SIG-M5 treated with dmso at 0.1 percent for 504 hours (cell line): ENCODE data around the gene MITD1.
"Not testable (repeated sequence)": the region's sequence is repeated elsewhere in the genome, so short reads cannot be mapped to it uniquely, and the experiment has no call there.

Experiments used
- DNase-seq: peaks from one replicate; lab custom pipeline; 2025; ENCODE audit not compliant: unreplicated experiment; lab: John Stamatoyannopoulos, UW

MITD1 gene

DNA sequence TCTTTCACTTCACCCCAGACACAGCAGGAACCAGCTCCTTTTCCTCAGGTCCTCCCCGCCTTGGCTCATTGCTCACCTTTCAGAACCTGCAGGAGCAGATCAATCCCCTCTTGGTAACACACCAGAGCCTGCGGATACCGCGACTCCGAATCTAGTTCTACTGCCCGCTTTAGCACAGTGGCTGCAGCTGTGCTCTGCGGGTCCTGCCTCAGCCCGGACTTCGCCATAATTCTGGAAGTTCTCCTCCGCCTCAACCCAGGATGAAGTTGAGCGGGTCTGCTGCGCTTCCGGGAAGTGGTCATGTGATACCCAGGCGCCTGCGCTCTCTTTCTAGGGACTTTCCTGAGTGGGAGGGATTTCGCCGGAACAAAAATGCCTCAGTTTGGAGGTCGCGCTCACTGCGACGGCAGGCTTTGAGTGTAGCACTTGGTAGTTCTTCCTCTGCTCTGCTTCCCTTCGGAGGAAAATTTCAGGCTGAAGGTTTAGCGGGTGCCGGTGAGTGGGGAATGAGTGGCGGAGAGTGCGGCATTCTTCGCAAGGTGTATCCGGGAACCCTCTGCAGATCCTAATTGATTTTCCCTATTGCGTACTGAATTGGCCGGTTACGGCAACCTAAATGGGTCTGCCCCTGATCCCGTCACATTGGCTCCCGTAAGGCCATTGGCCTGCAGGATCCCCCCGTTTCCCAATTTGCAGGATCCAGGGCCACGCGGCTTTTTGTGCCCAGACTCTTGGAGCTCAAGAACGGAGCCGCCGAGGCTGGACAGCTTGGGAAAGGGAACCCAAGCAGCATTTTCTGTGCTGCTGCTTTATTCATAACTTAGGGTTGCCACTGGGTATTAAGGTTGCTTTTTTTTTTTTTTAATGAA lies at the start of gene MITD1, which contains the start of gene MRPL30:
MITD1 (minus strand) TSS at position 304 of the 869 bp plus-strand sequence; CDS start at position 227, 77 bp downstream.
MRPL30 (plus strand) TSS at position 430 of the 869 bp plus-strand sequence. CDS start 5,020 bp downstream, outside the sequence.
- DNase-seq: peak; percentile 94

DNA sequence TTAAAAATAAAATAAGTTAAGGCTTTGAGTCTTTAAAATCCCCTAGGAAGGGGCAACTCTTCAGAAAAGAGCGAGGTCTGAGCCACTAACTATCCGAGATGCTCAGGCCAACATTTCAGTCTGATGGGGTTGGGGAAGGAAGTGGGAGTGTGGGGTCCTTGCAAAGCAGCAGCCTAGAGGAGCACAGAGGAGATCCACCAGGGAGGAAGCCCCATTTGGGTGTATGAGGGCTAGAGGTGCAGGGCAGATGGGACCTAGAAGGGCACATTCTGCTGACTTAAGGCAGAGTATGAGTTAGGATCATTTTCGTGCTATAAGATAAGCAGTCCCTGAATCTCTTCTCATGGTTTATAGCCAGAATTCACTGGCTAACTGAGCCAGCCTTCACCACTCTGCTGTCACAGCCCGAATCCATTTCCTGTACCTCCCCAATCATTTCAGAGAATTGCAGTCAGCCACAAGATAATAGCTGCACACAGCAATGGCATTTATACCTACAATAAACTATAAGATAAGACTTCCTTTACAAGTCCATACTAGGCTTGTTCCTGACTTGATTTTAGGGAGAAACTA lies 37.2 kb upstream of the MITD1 start:
- DNase-seq: no peak

DNA sequence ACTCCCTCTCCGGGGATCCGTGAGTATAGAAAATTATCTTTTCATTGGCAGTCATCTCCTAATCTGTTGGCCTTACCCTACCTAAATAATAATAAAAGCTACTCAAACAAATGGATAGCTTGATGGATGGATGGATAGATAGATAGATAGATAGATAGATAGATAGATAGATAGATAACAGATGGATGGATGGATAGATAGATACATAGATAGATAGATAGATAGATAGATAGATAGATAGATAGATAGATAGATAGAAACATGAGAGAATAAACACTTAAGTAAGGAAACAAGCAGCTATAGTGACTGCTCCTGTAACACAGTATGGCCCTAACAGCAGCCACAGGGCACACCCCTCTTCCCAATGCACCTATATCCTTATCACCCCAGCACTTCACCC lies 35.2 kb upstream of the MITD1 start:
- DNase-seq: no peak

DNA sequence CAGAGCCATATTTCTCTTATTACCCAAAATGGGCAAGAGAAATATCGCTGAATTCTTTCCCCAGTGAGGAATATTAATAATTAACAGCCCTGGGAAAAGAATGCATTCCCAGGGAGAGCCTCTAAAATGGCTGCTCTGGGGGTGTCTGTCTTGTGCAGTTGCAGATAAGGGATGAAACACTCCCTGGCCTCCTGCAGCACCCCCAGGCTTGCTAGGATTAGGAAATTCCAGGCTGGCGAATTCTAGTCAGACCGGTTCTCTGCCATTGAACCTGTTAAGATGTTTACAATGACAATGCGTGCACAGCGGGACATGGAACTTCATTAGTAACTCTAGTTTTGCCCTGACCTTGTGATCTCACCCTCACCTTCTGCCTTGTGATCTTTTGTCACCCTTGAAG lies 24.6 kb upstream of the MITD1 start:
- DNase-seq: no peak

DNA sequence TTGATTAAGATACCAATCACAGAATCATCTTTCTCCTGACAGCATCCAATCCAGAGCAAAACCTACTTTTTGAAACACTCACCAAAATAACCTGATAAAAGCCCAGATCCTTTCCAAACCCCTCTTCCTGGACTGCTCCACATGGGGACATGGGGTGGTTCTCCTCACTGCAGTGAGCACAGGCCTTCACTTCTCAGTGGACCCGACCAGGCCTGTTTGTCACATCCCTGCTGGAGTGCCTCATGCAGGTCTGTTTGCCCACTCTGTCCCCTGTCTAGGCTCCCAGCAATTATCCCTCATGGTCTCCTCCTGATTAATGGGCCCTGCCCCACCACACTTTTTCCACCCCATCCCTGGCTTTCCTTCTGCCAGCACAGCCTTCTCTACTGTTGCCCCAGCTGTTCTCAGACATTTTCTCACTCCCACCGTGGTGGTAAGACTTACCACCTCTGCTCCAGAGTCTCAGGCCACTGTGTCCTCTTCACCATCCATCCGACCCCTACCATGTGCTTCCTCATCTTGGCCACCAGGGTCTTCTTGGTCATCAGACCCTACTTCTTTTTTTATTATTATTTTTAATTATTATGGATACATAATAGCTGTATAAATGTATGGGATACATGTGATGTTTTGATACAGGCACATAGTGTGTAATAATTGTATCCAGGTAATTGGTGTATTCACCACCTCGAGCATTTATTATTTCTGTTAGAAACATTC lies 21.3 kb upstream of the MITD1 start:
- no peak for DNase-seq

DNA sequence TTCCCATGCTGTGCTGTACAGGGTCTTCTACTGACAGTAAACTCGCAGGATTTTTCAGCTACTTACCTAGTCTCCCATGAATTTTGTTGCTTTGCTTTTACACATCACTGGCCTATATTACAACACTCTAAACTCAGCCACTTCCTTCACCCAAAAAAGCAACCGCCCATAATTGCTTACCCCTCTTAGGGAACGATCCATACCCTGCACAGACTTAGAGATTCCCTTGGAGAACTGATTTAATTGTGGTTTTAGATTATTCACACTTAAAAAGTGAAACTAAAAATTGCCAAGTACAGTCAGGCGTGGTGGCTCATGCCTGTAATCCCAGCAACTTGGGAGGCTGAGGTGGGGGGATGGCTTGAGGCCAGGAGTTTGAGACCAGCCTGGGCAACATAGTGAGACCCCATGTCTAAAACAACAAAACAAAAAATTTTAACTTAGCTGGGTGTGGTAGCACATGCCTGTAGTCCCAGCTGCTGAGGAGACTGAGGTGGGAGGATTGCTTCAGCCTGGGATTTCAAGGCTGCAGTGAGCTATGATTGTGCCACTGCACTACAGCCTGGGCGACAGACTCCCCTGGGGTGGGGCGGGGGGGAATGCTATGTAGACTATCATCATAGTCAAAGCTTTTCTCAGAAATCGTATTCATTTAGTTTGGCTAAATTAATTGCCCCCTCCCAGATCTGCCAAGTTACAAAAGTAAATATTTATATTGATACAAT lies 19.4 kb upstream of the MITD1 start:
- DNase-seq: peak; percentile 68

DNA sequence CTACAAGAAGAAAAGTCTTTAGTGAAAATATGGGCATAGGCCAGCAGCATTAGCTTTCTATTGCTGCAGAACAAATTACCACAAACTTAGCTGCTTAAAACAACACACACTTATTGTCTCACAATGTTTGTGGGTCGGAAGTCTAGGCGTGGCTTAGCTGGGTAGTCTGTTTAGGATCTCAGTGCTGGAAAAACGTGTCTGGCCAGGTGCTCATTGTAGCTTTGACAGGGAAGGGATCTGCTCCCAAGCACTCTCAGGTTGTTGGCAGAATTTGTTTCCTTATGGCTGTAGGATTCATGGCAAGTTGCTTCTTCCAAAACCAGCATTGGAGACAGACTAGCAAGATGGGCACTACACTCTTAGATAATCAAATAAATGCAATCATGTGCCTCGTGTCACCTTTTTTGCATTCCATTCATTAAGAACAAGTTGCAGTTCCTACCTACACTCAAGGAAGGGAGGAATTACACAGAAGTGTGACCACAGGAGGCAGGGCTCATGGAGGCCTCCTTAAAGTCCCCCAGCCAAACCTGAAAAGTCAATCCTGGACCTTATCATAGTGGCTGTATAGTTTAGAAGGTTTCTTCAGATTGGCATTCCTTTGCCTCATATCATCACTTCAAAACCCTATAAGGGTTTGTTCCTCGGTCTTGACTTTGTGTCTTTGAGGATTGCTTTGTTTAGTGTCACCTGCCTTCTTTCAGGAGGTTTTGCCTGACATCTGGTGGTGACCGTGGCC lies 17.4 kb upstream of the MITD1 start:
- DNase-seq: no peak

DNA sequence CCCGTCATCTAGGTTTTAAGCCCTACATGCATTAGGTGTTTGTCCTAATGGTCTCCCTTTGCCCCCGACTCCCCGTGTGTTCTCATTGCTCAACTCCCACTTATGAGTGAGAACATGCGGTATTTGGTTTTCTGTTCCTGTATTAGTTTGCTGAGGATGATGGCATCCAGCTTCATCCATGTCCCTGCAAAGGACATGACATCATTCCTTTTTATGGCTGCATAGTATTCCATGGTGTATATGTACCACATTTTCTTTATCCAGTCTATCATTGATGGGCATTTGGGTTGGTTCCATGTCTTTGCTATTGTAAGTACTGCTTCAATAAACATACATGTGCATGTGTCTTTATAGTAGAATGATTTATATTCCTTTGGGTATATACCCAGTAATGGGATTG lies 11.5 kb upstream of the MITD1 start:
- not testable (repeated sequence) for DNase-seq

DNA sequence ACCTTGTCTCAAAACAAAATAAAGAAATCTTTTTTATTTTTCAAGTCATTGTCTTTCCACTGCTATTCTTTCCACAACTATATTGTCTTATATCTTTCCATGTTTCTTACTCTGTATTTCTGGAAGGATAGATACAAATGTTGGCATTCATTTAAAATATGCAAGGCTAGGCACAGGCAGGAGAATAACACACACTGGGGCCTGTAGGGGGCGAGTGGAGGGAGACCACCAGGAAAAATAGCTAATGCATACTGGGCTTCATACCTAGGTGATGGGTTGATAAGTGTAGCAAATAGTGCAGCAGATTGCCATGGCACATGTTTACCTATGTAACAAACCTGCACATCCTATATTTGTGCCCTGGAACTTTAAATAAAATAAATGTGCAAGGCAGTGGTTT lies 9.7 kb upstream of the MITD1 start:
- no peak for DNase-seq

DNA sequence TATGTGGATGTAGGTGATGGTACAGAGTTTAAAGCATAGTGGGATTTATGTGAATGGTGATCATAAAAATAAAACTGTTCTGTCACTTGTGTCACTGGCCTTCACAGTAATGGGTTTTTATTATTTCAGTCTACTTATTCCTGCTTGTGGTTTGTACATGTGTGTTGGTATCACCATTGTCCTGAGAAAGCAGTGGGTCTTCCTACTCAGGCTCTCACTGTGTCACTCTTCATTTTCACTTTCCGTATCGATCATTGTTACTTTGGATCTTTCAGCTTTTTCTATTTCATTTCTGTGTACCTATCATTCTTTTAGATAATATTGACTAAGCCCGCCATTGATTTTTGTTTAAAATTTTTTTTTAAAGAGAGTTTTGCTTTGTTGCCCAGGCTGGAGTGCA lies 7.5 kb upstream of the MITD1 start:
- DNase-seq: no peak

DNA sequence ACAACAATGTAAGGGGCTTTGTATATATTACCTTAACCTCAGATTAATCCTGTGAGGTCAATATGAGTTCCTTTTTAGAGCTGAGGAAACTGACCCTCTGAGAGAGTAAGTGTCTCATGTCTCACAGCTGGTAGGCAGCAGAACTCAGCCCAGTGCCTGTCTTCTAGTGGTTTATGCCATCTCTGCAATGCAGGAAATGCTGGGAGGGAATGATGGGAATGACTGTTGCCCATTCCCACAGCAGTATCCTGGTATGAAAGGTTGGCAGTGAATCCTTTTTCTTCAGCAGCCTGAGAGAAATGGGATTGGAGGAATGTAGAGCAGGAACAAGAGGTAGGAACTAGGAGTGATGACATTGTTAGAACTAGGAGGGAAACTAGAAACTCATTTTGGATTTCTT lies 6.2 kb upstream of the MITD1 start:
- no peak for DNase-seq

DNA sequence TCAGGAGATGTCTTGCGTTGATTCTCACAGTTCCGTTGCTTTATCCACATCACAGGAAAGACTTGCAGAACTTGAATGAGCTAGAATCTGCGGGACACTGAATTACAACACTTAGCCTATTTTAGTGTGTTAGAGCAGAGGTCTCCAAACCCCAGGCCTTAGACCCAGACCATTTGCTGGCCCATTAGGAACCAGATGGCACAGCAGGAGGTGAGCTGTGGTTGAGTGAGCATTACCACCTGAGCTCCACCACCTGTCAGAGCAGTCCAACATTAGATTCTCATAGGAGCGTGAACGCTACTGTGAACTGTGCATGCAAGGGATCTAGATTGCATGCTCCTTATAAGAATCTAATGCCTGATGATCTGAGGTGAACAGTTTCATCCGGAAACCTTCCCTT lies 4.0 kb upstream of the MITD1 start:
- DNase-seq: no peak

DNA sequence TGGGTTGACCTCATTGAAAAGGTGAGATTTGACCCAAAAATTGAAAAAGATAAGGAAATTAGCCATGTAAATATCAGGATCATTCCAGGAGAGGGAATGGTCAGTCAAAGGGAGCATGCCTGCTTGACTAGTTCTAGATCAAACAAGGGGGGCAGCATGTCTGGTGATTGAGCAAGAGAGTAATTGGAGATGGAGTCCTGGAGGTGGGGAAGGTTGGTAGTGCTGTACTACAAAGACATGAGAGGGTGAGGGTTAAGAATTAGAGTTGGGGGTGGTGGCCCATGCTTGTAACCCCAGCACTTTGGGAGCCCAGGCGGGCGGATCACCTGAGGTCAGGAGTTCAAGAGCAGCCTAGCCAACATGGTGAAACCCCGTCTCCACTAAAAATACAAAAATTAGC lies 2.2 kb upstream of the MITD1 start:
- DNase-seq: peak; percentile 36

DNA sequence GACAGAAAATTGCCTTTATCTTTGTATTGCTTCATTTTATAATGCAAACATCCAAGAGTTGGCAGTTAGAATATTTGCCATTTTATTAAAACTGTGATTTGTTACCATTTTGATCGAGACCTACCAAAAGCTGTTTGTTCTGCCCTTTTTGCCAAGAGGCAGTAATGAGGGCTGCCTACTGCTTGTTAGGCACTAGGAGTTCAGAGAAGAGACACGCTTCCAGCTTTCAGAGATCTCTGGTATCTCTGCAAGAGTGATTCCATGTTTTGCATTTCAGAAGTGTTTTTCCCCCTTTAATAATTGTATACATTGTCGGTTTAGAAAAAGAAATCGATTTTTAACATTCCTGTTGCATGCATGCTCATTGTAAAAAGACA lies 754 bp upstream of the MITD1 start:
- peak; percentile 27 for DNase-seq

DNA sequence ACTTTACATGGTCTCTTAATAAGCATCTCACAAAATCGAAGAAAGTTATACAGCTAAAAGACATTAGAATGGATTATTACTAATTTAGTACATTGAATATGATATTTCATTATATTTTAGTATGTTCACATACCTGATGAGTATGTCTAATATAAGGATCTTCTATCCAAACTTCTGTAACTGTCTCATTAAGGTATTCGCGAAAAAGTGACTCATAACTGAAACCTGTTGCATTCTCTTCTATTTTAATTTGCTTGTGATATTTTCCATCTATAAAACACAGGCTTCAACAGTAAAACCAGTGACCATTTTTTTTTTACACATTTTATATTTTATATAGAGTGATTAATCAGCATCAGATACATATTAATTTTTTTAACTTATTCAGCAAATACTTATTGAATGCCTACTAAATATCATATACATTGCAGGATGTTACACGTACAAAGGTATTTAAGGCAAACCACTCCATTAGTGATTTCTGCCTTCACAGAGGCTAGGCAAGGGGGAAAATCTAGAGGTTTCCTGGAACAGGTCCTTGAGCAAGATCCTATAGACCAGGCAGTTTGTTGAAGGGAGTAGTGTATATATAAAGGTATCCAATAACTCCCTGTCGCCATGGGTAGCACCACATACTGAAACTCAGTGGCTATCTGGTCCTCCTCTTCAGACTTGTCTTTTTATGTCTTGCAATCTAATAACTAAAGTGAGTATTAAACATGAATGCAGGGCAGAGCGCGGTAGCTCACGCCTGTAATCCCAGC lies 9.3 kb downstream of the MITD1 start:
- no peak for DNase-seq

DNA sequence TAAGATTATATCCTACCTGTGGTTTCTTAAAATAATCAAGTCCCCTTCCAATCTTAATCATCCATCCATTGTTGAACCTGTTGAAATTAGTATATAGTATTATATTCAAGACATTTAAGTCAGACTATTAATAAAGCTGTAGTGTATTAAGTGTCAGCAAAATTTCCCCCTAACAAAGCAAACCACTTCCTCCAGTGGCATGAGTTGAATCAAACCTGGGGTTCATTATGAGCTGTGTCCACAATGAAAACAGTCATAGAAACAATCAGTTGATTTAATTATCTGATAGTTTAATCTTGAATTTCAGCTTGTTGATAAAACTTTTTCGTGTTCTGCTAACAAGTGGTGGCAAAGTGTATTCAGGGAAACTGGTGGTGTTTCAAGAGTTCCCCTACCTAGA lies 11.3 kb downstream of the MITD1 start:
- no peak for DNase-seq

DNA sequence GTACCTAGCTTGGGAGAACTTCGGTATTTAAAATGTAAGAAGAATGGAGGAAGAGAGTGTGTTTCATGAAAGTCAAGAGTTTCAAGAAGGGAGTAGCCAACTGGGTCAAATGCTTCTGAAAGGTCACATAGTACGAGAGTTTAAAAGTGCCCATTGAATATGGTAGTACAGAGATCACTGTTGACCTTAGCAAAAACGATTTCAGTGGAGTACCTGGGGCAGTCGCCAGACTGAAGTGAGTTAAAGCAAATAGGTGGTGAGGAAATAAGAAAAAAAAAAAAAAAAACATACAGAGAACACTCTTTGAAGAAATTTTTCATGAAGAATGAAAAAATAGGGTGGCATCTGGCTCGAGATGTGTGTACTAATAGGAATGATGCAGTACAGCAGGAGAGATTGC lies 14.6 kb downstream of the MITD1 start:
- DNase-seq: no peak

DNA sequence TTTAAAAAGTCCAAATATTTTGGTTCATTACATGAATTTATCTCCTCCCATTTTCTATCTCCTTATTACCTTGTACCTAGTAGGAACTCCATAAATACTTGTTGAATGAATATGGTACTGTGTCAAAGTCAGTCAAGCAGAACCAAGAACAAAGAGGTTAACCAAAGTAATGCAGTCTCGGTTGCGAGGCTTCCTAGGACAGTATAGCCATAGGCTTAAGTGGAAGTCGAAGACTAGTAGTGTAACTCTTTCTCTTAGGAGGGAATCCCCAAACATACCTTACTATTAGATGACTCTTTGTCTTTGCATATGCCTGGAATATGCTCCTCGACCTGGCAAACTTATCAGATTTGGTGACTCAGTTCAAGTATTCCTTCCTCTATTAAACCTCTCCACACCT lies 21.3 kb downstream of the MITD1 start:
- DNase-seq: no peak

DNA sequence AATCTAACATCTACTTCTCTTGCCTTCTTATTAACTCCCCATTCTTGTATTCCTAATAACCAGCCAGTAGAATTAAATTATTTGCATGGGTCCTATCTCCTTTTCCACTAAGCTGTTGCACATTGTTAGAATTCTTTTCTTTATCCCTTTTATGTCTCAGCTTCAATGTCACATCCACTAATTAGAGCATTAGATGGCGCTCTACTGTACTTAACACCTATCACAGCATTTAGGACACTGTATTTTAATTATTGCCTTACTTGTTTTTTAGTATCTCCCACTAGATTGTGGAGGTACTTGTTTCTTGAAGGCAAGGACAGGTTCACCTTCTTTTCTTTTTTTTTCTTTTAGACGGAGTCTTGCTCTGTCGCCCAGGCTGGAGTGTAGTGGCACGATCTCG lies 22.3 kb downstream of the MITD1 start:
- no peak for DNase-seq

DNA sequence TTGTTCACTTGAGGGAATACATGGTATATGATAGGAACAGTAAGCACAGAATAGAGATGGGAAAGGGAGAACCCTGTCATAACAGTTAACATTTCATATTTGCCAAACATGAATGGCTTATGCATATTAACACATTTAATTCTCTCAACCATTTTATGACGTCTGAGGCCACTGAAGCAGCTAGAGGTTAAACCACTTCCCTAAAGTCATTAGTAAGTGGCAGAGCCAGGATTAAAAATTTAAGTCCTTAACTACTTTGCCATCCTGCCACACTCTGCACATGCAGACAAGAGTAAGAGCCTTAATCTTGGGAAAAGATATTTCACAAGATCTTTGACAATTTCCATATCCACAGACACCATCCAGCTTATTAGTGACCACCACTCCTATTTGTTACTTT lies 24.0 kb downstream of the MITD1 start:
- no peak for DNase-seq
